GM12873 (cell line): ENCODE data around the gene NGEF.

Experiments
- TF ChIP-seq, protein P1 (sequence below): IDR thresholded peaks from 2 replicates; pipeline ENCODE4 v1.5.1; 2012; ENCODE audit warnings: low read depth, mild to moderate bottlenecking, moderate library complexity, low read length, control low read depth; ENCODE audit not compliant: insufficient read depth; ENCODE audit errors: missing control alignments

The NGEF gene

GRCh38 chr2:233048569-233049193 is 35.6 kb upstream of the NGEF start:
- TF ChIP-seq, protein P1, sequence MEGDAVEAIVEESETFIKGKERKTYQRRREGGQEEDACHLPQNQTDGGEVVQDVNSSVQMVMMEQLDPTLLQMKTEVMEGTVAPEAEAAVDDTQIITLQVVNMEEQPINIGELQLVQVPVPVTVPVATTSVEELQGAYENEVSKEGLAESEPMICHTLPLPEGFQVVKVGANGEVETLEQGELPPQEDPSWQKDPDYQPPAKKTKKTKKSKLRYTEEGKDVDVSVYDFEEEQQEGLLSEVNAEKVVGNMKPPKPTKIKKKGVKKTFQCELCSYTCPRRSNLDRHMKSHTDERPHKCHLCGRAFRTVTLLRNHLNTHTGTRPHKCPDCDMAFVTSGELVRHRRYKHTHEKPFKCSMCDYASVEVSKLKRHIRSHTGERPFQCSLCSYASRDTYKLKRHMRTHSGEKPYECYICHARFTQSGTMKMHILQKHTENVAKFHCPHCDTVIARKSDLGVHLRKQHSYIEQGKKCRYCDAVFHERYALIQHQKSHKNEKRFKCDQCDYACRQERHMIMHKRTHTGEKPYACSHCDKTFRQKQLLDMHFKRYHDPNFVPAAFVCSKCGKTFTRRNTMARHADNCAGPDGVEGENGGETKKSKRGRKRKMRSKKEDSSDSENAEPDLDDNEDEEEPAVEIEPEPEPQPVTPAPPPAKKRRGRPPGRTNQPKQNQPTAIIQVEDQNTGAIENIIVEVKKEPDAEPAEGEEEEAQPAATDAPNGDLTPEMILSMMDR = no peak

DNA sequence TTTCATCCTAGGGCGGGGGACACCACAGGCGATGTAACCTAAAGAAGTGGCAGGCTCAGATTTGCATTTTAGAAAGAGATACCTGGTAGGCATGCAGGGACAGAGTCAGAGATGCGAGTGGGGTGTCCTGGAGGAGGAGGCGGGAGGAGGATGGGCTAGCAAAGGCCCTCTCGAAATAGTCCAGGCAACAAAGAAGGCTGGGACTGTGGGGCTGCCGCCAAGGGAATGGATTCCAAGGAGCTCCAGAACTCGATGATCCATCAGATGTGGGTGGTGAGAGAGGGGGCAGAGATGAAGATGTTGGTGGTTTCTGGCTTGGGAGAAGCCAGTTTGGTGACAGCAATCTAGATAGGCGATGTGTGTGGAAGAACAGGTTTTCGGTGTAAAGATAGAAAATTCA is 34.6 kb upstream of the NGEF start:
- TF ChIP-seq, protein P1 = no peak

DNA sequence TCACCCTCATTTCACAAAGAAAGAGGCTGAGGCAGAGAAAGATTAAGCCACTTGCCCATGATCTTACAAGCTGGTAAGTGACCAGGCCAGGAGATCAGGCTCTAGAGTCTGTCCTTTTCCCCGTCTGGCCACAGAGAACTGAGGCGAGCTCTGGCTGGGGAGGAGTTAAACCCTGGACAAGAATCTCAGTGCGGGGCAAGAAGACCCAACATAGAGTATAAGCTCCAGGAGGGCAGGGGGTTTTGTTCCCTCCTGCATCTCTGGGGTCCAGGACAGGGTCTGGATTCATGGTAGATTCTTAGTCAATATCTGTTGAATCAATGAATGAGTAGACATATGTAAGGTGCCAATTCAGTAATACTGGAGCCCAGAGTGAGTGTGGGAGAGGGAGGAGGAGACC is 34.1 kb upstream of the NGEF start:
- TF ChIP-seq, protein P1 = no peak

DNA sequence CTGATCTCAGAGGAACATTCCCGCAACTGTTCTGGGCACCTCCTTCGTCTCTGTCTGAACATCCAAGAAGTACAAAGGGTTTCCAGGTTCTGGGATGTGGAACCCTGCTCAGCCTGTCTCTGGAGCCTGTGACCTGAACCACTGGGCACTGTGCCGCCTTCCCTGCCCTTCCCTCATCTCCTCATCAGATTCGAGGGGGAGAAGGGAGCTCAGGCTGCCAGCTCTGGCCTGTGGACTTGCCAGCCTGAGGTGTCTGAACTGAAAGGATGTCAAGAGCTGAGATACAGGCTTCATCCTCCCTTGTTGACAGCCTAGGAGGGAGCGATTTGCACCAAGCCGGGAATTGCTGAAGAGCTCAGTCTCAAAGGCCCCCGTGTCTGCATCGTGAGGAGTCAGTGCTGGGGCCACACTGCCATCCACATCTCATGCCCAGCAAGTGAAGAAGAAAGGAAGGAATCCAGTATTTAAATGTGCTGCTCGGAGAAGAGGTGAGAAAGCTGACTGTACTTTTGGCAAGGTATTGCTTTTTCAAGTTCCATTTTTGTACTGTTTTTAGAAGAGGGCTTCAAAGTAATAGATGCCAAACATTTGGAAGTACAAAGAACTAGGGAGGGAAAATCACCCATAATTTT is 32.0 kb upstream of the NGEF start:
- TF ChIP-seq, protein P1 = no peak

GRCh38 chr2:233042549-233042948 is 29.5 kb upstream of the NGEF start:
- TF ChIP-seq, protein P1 = no peak

DNA sequence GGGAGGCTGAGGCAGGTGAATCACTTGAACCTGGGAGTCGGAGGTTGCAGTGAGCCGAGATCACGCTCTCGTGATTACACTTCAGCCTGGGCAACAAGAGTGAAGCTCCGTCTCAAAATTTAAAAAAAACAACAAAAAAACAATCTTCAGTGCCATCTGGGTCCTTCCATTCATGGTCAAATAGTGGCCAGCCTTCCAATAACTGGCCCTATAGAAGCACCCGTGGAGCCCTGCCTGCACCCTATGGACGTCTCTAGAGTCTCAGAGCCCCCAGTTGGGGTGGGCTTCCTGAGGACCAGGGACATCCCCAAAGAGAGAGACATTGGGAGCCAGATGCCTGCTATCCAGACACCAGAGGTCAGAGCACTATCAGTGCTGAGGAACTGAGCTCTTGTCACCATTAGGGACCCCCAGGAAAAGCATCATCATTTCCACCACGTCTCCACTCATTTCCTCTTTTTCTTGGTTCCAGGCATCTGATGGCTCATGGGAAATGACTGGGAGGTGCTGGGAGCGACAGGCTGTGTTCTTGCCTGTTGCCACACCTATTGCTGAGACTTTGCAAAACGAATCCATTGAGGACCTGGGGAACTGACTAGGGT is 28.8 kb upstream of the NGEF start:
- TF ChIP-seq, protein P1 = no peak

GRCh38 chr2:233040571-233040970 is 27.5 kb upstream of the NGEF start:
- TF ChIP-seq, protein P1 = no peak
